SH-SY5Y (cell line): ENCODE results near the gene GMIP.

Experiments used
- GATA2 ChIP-seq: IDR thresholded peaks from 2 replicates; pipeline ENCODE4 v1.6.1; 2011; ENCODE audit warnings: mild to moderate bottlenecking, low read depth, low read length
- GATA3 ChIP-seq: IDR thresholded peaks from 2 replicates; pipeline ENCODE4 v1.6.1; 2011; ENCODE audit warnings: low read depth, mild to moderate bottlenecking, low read length, moderate library complexity

DNA sequence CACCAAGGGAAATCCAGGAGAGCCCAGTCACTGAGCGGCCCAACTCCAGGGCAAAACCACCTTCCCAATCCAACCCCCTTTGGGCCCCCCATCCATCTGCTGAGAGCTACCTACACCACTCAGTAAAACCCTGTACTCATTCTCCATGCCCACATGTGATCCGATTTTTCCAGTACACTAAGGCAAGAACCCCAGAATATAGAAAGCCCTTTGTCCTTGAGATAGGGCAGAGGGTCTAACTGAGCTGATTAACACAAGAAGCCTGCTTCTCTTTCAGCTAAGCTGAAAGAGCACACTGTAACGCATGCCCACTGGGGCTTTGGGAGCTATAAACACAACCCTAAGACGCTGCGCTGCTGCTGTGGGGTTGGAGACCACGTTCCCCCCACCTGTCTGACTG lies 61.0 kb downstream of the GMIP start:
- TF ChIP-seq GATA2 (no peak), GATA3 (no peak)
